ENCODE data around the gene SNRPE. TPM values are rescaled to one million over a fixed set of nuclear protein-coding genes. Genes with fewer than 3 reads are reported as not detected.
A peak's percentile ranks its signal among the peaks of the same experiment; 100 is the strongest.

SNRPE gene
- total and polyA plus RNA-seq, 2 of the 13 experiments (the other 11 are each of a cell fraction or from before 2014, with no cell fraction given) = 146 to 281 TPM

GRCh38 chr1:203899353-203899716, 37.9 kb downstream of the SNRPE start:
- Histone ChIP-seq H4K20me1 (ENCODE audit: insufficient read depth, low read length) (no peaks in the 10 kb centered on the region), H3K4me2 (ENCODE audit: low read depth, low read length) (peak overlapping the region; percentile 18; the same call in 1 of the 2 replicates), H3K9ac (ENCODE audit: insufficient read depth, low read depth, low read length) (no peak overlapping the region), H3K27ac (ENCODE audit: extremely low read length, insufficient read depth, low read length) (no peak overlapping the region), H3K27me3 (ENCODE audit: control insufficient read depth in 1 of 2, insufficient read depth in 2 of 2, low read length in 2 of 2) (no peaks in the 10 kb centered on the region), H3K9me3 (ENCODE audit: low read length) (peaks cover 8% of the 10 kb centered on the region; the same call in 1 of the 2 replicates), H3K36me3 (replicated peaks in 1 of 2; ENCODE audit: control insufficient read depth in 1 of 2, insufficient read depth in 2 of 2, low read length in 2 of 2) (no peaks in the 10 kb centered on the region), H3K4me1 (ENCODE audit: insufficient read depth, low read length) (peaks cover 35% of the 10 kb centered on the region), H2AFZ (ENCODE audit: low read length) (no peak overlapping the region), H3K4me3 (replicated peaks in 1 of 3; ENCODE audit: insufficient read depth in 1 of 3, low read depth in 2 of 3, low read length in 3 of 3) (no peak overlapping the region; a peak in 1 of 6 replicates), H3K79me2 (ENCODE audit: insufficient read depth, low read length) (no peaks in the 10 kb centered on the region)
- DNase-seq (ENCODE audit: low spot score) (no peak), FAIRE-seq (peak; percentile 47), ATAC-seq (peak; percentile 42)
- WGBS (ENCODE audit: low lambda C conversion rate) = 0% methylated on average over 1 of the region's 1 CpG
- CTCF ChIA-PET (ENCODE audit: low intra/inter-chr PET ratio, low total read pairs) = no interaction called here
- POLR2A ChIA-PET = interaction anchor here (0.7 kb wide), 1 partner anchor 11 kb away, joined by 3 read pairs; no protein-coding TSS in a partner anchor
- in situ Hi-C loops (cut with HindIII; ENCODE audit: extremely low pct_ligation_motif_present, low pct_unique_long_range_greater_than_20kb) = no loop called here
- intact Hi-C loops (cut with micrococcal nuclease; ENCODE audit: unreplicated experiment) = no loop called here
- no TSS peak for BruUV-seq (replicated peaks)
- TF ChIP-seq ZNF614 (CRISPR knock-in tag; IDR thresholded peaks at IDR 0.05; ENCODE audit: borderline replicate concordance) (no peak), GATAD2A (CRISPR knock-in tag; IDR thresholded peaks at IDR 0.05) (peak; percentile 50; the same call in 1 of the 2 replicates), ZGPAT (CRISPR knock-in tag; IDR thresholded peaks at IDR 0.05) (0 out of 2 replicates have a peak, but pooled peaks have one; percentile 18), ARID5B (CRISPR knock-in tag; IDR thresholded peaks at IDR 0.05) (peak; percentile 29; the same call in 1 of the 2 replicates), ARID2 (CRISPR knock-in tag; IDR thresholded peaks at IDR 0.05; ENCODE audit: borderline replicate concordance) (no peak), ZNF333 (CRISPR knock-in tag; IDR thresholded peaks at IDR 0.05; ENCODE audit: borderline replicate concordance) (no peak), FOXA3 (CRISPR knock-in tag; IDR thresholded peaks at IDR 0.05) (peak; percentile 60; the same call in 1 of the 2 replicates), FOXC1 (CRISPR knock-in tag; IDR thresholded peaks at IDR 0.05; ENCODE audit: borderline replicate concordance) (no peak), TAF15 (IDR thresholded peaks at IDR 0.05; ENCODE audit: low read depth, low read length, poor library complexity, severe bottlenecking) (no peak)
- TF ChIP-seq, protein P1, sequence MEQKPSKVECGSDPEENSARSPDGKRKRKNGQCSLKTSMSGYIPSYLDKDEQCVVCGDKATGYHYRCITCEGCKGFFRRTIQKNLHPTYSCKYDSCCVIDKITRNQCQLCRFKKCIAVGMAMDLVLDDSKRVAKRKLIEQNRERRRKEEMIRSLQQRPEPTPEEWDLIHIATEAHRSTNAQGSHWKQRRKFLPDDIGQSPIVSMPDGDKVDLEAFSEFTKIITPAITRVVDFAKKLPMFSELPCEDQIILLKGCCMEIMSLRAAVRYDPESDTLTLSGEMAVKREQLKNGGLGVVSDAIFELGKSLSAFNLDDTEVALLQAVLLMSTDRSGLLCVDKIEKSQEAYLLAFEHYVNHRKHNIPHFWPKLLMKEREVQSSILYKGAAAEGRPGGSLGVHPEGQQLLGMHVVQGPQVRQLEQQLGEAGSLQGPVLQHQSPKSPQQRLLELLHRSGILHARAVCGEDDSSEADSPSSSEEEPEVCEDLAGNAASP (CRISPR knock-in tag; IDR thresholded peaks at IDR 0.05; ENCODE audit: borderline replicate concordance) = no peak
- TF ChIP-seq, protein P2, sequence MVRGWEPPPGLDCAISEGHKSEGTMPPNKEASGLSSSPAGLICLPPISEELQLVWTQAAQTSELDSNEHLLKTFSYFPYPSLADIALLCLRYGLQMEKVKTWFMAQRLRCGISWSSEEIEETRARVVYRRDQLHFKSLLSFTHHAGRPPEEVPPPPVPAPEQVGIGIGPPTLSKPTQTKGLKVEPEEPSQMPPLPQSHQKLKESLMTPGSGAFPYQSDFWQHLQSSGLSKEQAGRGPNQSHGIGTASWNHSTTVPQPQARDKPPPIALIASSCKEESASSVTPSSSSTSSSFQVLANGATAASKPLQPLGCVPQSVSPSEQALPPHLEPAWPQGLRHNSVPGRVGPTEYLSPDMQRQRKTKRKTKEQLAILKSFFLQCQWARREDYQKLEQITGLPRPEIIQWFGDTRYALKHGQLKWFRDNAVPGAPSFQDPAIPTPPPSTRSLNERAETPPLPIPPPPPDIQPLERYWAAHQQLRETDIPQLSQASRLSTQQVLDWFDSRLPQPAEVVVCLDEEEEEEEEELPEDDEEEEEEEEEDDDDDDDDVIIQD (CRISPR knock-in tag; IDR thresholded peaks at IDR 0.05; ENCODE audit: low read depth) = peak; percentile 26; the same call in 1 of the 2 replicates

All from HepG2 (cell line).